K562 (cell line): ENCODE data around the gene BTN3A1. TPM values are rescaled to one million over a fixed set of nuclear protein-coding genes. Genes with fewer than 3 reads are reported as not detected.

Experiments used
- BRF1 ChIP-seq: IDR thresholded peaks from 3 replicates; pipeline ENCODE4 v1.6.1; 2011; ENCODE audit warnings: borderline replicate concordance, mild to moderate bottlenecking; ENCODE audit not compliant: insufficient read length; ENCODE audit errors: extremely low read depth
- LEF1 ChIP-seq: fragments of 450-650 bp; IDR thresholded peaks from 2 replicates; pipeline ENCODE4 v1.6.1; 2016; ENCODE audit warnings: mild to moderate bottlenecking
- polyA plus RNA-seq, 8 experiments: library from polyadenylated mRNA; depleted of rRNA in 4 of 8; stranded (reverse) in 5 of 8; unstranded in 3 of 8; fragments of >200 nt; fragmentation: Nextera tagmentation in 2 of 8; fragmentation: Illumina TruSeq in 1 of 8; extraction: Ambion mirVana in 2 of 8; extraction: Trizol in 1 of 8; gene quantifications; 2 replicates each; pipeline versions ENCODE4 v1.2.1 to v1.2.3, GENCODE V29; 2011 to 2014; ENCODE audit warnings: inconsistent platforms in 1 of 8, missing spikeins in 1 of 8
- total RNA-seq, 7 experiments: library from RNA; depleted of rRNA in 6 of 7; stranded (reverse); fragments of >200 nt in 6 of 7; fragmentation: Illumina TruSeq in 2 of 7; extraction: Trizol in 2 of 7; gene quantifications; 2 replicates each; pipeline versions ENCODE4 v1.2.1 to v1.2.3, GENCODE V29; 2011 to 2021; ENCODE audit warnings: low replicate concordance in 1 of 7
- TF ChIP-seq, protein P1 (sequence below): fragments of 450-650 bp; IDR thresholded peaks from 2 replicates; pipeline ENCODE4 v1.6.1; 2016; ENCODE audit warnings: mild to moderate bottlenecking, moderate library complexity
- TF ChIP-seq, protein P2 (sequence below): fragments of 200-600 bp; sonication (generic); IDR thresholded peaks from one replicate; pipeline ENCODE4 v1.6.1; 2012; ENCODE audit warnings: mild to moderate bottlenecking, low read depth, low read length, inconsistent platforms

The BTN3A1 gene
- total and polyA plus RNA-seq, 9 of the 15 experiments (the other 6 are each of a cell fraction or from before 2014, with no cell fraction given) = 0.84 to 8.5 (median 3.9) TPM

DNA sequence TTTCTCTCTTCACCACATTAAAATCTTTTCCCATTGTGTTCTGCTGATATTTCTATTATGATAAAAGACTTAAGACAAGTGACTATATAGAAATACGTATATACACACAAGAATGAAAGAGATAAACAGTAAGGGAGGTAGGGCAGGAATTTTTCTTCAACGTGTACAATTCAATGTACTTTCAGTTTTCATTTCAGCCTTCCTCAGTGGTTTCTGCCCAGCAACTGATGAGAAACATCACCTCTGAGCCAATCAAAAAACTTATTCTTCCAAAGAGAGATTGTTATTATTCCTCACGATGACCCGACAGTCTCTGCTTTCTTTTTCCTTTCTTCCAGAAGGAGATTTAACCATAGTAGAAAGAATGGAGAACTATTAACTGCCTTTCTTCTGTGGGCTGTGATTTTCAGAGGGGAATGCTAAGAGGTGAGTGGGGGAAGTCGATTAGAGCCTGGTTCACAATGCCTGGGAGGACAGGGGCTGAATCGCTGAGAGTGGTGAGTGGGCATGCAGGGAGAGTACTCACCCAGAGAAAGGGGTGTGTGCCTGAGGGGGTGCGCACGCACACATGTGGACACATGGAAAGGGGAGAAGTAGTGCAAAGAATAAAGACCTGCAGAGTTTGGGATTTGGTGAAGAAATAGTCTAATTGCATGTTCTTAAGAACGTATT lies at the start of gene BTN3A1 (continued):
- TF ChIP-seq, protein P1, sequence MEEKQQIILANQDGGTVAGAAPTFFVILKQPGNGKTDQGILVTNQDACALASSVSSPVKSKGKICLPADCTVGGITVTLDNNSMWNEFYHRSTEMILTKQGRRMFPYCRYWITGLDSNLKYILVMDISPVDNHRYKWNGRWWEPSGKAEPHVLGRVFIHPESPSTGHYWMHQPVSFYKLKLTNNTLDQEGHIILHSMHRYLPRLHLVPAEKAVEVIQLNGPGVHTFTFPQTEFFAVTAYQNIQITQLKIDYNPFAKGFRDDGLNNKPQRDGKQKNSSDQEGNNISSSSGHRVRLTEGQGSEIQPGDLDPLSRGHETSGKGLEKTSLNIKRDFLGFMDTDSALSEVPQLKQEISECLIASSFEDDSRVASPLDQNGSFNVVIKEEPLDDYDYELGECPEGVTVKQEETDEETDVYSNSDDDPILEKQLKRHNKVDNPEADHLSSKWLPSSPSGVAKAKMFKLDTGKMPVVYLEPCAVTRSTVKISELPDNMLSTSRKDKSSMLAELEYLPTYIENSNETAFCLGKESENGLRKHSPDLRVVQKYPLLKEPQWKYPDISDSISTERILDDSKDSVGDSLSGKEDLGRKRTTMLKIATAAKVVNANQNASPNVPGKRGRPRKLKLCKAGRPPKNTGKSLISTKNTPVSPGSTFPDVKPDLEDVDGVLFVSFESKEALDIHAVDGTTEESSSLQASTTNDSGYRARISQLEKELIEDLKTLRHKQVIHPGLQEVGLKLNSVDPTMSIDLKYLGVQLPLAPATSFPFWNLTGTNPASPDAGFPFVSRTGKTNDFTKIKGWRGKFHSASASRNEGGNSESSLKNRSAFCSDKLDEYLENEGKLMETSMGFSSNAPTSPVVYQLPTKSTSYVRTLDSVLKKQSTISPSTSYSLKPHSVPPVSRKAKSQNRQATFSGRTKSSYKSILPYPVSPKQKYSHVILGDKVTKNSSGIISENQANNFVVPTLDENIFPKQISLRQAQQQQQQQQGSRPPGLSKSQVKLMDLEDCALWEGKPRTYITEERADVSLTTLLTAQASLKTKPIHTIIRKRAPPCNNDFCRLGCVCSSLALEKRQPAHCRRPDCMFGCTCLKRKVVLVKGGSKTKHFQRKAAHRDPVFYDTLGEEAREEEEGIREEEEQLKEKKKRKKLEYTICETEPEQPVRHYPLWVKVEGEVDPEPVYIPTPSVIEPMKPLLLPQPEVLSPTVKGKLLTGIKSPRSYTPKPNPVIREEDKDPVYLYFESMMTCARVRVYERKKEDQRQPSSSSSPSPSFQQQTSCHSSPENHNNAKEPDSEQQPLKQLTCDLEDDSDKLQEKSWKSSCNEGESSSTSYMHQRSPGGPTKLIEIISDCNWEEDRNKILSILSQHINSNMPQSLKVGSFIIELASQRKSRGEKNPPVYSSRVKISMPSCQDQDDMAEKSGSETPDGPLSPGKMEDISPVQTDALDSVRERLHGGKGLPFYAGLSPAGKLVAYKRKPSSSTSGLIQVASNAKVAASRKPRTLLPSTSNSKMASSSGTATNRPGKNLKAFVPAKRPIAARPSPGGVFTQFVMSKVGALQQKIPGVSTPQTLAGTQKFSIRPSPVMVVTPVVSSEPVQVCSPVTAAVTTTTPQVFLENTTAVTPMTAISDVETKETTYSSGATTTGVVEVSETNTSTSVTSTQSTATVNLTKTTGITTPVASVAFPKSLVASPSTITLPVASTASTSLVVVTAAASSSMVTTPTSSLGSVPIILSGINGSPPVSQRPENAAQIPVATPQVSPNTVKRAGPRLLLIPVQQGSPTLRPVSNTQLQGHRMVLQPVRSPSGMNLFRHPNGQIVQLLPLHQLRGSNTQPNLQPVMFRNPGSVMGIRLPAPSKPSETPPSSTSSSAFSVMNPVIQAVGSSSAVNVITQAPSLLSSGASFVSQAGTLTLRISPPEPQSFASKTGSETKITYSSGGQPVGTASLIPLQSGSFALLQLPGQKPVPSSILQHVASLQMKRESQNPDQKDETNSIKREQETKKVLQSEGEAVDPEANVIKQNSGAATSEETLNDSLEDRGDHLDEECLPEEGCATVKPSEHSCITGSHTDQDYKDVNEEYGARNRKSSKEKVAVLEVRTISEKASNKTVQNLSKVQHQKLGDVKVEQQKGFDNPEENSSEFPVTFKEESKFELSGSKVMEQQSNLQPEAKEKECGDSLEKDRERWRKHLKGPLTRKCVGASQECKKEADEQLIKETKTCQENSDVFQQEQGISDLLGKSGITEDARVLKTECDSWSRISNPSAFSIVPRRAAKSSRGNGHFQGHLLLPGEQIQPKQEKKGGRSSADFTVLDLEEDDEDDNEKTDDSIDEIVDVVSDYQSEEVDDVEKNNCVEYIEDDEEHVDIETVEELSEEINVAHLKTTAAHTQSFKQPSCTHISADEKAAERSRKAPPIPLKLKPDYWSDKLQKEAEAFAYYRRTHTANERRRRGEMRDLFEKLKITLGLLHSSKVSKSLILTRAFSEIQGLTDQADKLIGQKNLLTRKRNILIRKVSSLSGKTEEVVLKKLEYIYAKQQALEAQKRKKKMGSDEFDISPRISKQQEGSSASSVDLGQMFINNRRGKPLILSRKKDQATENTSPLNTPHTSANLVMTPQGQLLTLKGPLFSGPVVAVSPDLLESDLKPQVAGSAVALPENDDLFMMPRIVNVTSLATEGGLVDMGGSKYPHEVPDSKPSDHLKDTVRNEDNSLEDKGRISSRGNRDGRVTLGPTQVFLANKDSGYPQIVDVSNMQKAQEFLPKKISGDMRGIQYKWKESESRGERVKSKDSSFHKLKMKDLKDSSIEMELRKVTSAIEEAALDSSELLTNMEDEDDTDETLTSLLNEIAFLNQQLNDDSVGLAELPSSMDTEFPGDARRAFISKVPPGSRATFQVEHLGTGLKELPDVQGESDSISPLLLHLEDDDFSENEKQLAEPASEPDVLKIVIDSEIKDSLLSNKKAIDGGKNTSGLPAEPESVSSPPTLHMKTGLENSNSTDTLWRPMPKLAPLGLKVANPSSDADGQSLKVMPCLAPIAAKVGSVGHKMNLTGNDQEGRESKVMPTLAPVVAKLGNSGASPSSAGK = peak; percentile 9; the same call in 1 of the 2 replicates
- TF ChIP-seq BRF1 = no peak
- TF ChIP-seq LEF1 = no peak
- TF ChIP-seq, protein P2, sequence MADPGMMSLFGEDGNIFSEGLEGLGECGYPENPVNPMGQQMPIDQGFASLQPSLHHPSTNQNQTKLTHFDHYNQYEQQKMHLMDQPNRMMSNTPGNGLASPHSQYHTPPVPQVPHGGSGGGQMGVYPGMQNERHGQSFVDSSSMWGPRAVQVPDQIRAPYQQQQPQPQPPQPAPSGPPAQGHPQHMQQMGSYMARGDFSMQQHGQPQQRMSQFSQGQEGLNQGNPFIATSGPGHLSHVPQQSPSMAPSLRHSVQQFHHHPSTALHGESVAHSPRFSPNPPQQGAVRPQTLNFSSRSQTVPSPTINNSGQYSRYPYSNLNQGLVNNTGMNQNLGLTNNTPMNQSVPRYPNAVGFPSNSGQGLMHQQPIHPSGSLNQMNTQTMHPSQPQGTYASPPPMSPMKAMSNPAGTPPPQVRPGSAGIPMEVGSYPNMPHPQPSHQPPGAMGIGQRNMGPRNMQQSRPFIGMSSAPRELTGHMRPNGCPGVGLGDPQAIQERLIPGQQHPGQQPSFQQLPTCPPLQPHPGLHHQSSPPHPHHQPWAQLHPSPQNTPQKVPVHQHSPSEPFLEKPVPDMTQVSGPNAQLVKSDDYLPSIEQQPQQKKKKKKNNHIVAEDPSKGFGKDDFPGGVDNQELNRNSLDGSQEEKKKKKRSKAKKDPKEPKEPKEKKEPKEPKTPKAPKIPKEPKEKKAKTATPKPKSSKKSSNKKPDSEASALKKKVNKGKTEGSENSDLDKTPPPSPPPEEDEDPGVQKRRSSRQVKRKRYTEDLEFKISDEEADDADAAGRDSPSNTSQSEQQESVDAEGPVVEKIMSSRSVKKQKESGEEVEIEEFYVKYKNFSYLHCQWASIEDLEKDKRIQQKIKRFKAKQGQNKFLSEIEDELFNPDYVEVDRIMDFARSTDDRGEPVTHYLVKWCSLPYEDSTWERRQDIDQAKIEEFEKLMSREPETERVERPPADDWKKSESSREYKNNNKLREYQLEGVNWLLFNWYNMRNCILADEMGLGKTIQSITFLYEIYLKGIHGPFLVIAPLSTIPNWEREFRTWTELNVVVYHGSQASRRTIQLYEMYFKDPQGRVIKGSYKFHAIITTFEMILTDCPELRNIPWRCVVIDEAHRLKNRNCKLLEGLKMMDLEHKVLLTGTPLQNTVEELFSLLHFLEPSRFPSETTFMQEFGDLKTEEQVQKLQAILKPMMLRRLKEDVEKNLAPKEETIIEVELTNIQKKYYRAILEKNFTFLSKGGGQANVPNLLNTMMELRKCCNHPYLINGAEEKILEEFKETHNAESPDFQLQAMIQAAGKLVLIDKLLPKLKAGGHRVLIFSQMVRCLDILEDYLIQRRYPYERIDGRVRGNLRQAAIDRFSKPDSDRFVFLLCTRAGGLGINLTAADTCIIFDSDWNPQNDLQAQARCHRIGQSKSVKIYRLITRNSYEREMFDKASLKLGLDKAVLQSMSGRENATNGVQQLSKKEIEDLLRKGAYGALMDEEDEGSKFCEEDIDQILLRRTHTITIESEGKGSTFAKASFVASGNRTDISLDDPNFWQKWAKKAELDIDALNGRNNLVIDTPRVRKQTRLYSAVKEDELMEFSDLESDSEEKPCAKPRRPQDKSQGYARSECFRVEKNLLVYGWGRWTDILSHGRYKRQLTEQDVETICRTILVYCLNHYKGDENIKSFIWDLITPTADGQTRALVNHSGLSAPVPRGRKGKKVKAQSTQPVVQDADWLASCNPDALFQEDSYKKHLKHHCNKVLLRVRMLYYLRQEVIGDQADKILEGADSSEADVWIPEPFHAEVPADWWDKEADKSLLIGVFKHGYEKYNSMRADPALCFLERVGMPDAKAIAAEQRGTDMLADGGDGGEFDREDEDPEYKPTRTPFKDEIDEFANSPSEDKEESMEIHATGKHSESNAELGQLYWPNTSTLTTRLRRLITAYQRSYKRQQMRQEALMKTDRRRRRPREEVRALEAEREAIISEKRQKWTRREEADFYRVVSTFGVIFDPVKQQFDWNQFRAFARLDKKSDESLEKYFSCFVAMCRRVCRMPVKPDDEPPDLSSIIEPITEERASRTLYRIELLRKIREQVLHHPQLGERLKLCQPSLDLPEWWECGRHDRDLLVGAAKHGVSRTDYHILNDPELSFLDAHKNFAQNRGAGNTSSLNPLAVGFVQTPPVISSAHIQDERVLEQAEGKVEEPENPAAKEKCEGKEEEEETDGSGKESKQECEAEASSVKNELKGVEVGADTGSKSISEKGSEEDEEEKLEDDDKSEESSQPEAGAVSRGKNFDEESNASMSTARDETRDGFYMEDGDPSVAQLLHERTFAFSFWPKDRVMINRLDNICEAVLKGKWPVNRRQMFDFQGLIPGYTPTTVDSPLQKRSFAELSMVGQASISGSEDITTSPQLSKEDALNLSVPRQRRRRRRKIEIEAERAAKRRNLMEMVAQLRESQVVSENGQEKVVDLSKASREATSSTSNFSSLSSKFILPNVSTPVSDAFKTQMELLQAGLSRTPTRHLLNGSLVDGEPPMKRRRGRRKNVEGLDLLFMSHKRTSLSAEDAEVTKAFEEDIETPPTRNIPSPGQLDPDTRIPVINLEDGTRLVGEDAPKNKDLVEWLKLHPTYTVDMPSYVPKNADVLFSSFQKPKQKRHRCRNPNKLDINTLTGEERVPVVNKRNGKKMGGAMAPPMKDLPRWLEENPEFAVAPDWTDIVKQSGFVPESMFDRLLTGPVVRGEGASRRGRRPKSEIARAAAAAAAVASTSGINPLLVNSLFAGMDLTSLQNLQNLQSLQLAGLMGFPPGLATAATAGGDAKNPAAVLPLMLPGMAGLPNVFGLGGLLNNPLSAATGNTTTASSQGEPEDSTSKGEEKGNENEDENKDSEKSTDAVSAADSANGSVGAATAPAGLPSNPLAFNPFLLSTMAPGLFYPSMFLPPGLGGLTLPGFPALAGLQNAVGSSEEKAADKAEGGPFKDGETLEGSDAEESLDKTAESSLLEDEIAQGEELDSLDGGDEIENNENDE = no peak
